Daoy (cell line): Measurements from ENCODE around the gene SCAF4. TPM values are rescaled to one million over a fixed set of nuclear protein-coding genes. Genes with fewer than 3 reads are reported as not detected.
"Not testable (repeated sequence)": the region's sequence is repeated elsewhere in the genome, so short reads cannot be mapped to it uniquely, and the experiment has no call there.

Experiments
- DNase-seq: peaks from one replicate; pipeline ENCODE4 v3.0.0-alpha.2; 2015; ENCODE audit warnings: low read depth
- total RNA-seq: library from RNA; depleted of rRNA; stranded (reverse); fragments of >200 nt; shearing (Covaris generic); gene quantifications from 2 replicates; pipeline ENCODE4 v1.2.3, GENCODE V29; 2014

Gene SCAF4
- total RNA-seq, 1 experiment from 2014 or later, result 5.8 TPM

DNA sequence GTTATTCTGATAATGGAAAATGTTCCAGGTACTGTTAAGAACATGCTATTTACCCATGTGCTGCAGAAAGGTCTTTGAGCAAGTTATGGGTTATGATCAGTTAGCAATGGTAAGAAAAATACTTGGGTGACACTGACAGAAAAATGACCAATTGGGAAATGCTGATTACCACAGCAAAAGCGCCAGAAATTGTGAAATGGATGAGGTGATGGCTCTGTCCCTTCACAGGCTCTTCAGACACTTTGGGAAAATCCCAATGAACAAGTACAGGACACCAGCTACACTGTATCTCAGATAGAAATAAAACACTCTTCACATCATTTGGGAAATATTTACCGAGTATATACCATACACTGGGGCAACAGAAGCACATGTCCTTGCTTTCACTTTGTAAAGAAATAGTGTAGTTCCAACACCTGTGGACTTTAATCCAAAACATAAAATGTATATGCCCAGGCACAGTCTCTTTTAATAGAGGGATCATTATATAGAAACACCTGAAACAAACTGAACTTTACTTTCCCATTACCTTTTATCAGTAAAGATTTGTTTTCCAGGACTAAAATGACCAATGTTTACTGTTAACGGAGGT is 58.5 kb downstream of the SCAF4 start:
- no peak for DNase-seq

DNA sequence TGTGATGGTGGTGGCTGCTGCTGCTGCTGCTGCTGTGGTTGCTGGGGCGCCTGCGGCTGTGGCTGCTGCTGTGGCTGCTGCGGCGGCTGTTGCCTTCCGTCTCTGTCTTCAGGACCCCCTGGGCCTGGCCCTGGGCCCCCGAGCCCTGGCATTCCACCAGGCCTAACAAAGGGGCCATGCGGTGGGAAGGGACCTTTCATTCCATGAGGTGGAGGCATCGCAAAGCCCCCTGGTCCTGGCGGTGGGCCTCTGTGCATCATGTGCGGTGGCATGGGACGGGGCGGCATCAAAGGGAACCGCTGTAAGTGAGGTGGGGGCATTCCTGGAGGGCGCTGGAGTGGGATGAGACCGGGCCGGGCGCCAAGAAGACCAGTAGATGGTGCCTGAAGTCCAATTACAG is 60.0 kb downstream of the SCAF4 start:
- no peak for DNase-seq

DNA sequence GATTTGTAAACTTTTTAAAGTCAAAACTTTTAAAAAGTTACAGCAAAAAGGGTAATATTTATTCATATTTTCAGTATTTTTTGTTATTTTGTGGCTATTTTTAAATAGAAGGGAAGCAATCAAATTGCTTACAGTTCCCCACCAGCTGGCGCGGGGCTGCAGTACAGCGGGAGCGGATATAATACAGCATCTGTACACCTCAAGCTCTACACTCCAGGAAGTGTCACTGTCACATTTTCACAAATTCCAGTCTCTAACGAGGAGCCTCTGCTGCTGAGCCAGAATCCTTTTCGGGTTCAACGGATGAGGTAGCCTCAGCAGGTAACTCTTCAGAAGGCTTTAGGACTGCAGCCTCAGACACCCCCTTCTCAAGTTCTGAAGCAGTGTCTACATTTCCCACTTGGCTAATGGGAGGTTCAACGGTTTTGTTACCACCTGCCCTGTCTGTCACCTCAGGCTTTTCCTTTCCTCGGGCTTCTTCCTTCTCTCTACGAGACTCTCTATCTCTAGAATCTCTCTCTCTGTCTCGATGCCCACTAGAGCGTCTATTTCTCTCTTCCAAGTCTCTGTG is 60.7 kb downstream of the SCAF4 start:
- no peak for DNase-seq

DNA sequence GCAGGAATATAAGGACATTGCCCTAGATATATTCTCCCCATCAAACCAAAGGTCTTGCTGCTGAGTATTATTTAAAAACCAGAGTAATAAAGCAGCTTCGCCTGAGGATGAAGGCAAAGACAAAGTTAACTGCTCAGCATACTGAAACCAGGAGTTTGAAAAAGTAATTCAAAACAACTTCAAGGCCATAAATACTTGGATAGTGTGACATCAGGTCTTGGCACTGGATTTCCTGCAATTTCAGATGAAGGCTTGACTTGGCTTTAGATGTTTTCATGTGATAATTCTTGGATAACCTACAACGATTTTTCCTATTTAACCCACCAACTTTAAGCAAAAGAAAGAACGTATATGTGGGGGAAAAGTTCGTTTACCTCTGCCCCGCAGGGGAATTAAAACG is 61.8 kb downstream of the SCAF4 start:
- DNase-seq, result no peak

DNA sequence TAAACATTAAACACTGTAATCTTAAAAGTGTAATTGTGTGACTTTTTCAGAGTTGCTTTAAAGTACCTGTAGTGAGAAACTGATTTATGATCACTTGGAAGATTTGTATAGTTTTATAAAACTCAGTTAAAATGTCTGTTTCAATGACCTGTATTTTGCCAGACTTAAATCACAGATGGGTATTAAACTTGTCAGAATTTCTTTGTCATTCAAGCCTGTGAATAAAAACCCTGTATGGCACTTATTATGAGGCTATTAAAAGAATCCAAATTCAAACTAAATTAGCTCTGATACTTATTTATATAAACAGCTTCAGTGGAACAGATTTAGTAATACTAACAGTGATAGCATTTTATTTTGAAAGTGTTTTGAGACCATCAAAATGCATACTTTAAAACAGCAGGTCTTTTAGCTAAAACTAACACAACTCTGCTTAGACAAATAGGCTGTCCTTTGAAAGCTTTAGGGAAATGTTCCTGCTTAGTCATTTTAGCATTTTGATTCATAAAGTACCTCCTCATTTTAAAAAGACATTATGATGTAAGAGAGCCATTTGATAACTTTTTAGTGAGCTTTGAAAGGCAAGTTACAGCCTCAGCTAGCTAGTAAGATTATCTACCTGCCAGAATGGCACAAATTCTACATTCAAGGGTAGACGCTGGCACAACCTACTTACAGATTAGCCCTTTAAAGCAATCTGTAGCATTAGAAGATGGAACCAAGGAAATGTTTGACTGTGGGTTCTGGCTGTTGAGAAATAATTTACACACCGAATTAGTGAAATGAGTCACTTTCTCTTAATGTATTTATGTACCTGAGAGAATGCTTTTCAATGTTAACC is 63.0 kb downstream of the SCAF4 start:
- DNase-seq, result no peak

DNA sequence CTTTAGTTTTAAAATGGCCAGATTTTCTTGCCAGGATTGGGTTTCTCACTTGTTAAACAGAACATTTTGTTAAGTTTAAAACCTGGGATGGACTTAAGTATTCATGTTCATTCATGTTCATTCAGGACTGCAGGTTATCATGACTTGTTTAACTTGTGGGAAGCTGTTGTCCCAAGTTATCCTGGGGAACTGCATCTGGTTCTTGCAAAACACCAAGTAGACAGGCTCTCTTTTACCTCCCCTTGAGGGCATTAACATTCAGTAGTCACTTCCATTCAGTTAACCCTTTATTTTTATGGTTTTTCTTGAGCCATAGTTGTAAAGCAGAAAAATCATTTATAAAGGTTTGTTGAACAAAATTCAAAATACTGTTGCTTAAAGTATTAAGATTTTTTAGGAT is 64.3 kb downstream of the SCAF4 start:
- DNase-seq, result no peak

DNA sequence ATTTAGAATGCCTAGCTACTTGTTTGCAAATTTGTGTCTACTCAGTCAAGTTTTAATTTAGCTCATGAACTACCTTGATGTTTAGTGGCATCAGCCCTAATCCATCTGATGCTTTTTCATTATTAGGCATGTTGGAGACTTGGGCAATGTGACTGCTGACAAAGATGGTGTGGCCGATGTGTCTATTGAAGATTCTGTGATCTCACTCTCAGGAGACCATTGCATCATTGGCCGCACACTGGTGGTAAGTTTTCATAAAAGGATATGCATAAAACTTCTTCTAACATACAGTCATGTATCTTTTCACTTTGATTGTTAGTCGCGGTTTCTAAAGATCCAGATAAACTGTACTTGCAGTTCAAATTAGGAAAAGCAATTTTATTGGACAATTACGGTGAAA is 64.8 kb downstream of the SCAF4 start:
- no peak for DNase-seq

DNA sequence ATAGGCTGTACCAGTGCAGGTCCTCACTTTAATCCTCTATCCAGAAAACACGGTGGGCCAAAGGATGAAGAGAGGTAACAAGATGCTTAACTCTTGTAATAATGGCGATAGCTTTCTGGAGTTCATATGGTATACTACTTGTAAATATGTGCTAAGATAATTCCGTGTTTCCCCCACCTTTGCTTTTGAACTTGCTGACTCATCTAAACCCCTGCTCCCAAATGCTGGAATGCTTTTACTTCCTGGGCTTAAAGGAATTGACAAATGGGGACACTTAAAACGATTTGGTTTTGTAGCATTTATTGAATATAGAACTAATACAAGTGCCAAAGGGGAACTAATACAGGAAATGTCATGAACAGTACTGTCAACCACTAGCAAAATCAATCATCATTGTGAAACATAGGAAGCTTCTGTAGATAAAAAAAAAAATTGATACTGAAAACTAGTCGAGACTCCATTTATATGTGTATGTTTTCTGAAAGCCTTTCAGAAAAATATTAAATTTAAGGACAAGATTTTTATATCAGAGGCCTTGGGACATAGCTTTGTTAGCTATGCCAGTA is 65.4 kb downstream of the SCAF4 start:
- DNase-seq, result no peak

DNA sequence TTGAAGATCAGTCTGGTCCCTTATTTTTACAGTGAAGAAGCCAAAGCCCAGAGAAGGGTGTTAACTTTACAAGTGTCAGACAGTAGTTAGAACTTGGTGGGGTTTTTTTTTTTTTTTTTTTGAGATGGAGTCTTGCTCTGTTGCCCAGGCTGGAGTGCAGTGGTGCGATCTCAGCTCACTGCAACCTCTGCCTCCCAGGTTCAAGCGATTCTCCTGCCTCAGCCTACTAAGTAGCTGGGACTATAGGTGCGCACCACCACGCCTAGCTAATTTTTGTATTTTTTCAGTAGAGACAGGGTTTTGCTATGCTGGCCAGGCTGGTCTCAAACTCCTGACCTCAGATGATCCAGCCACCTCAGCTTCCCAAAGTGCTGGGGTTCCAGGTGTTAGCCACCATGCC is 66.0 kb downstream of the SCAF4 start:
- not testable (repeated sequence) for DNase-seq

DNA sequence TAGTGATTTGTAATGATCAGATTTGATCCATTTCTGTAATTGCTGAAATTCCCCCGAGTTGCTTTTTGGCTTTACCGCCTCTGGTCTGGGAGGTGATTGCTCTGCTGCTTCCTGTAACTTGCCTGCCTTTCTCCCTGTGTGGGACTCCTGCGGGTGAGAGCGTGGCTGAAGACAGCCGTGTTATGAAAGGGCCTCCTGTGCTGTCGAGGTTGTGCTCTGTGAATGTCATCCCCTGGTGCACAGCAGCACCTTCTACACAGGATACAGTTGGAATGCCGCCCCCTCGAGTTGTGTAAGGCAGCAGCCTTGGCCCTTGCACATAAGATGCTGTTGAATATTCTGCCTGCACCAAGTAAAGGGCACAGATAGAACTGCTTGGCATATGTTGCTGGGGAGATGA is 66.5 kb downstream of the SCAF4 start:
- DNase-seq, result no peak

DNA sequence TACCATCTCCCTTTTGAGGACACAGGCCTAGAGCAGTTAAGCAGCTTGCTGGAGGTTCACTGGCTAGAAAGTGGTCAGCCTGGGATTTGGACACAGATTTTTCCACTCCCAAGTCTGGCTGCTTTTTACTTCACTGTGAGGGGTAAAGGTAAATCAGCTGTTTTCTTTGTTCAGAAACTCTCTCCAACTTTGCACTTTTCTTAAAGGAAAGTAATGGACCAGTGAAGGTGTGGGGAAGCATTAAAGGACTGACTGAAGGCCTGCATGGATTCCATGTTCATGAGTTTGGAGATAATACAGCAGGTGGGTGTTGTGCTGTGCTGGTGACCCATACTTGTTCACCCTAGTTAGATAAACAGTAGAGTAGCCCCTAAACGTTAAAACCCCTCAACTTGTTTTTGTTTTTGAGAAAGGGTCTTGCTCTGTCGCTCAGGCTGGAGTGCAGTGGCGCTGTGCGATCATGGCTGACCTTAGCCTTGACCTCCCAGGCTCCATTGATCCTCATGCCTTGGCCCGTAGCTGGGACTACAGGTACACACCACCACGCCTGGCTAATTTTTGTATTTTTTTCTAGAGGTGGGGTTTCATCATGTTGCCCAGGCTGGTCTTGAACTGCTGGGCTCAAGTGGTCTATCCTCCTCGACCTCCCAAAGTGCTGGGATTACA is 68.2 kb downstream of the SCAF4 start:
- no peak for DNase-seq

DNA sequence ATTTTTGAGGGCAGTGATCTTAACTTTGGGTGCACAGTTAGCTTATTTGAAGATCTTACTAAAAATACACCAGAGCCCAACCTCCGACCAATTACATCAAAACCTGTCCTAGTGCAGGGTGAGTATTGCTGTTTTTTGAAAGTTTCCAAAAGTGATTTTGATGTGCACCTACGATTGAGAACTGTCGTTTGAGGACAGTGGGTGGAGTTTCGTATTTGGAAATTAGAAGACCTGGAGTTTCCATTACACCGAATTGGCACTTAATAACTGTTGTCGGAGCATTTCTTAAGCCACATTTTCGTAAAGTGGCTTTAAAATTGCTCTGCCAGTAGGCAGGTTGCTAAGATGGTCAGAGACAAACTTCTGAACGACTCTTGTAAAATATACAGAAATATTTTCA is 71.3 kb downstream of the SCAF4 start:
- DNase-seq, result no peak

DNA sequence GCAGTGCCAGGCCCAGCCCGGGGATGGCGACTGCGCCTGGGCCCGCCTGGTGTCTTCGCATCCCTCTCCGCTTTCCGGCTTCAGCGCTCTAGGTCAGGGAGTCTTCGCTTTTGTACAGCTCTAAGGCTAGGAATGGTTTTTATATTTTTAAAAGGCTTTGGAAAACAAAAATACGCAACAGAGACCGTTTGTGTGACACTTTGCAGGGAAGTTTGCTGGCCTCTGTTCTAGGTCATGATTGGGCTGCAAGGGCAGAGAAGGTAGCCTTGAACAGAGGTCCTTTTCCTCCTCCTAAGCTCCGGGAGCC is 71.7 kb downstream of the SCAF4 start:
- peak; percentile 63 for DNase-seq

DNA sequence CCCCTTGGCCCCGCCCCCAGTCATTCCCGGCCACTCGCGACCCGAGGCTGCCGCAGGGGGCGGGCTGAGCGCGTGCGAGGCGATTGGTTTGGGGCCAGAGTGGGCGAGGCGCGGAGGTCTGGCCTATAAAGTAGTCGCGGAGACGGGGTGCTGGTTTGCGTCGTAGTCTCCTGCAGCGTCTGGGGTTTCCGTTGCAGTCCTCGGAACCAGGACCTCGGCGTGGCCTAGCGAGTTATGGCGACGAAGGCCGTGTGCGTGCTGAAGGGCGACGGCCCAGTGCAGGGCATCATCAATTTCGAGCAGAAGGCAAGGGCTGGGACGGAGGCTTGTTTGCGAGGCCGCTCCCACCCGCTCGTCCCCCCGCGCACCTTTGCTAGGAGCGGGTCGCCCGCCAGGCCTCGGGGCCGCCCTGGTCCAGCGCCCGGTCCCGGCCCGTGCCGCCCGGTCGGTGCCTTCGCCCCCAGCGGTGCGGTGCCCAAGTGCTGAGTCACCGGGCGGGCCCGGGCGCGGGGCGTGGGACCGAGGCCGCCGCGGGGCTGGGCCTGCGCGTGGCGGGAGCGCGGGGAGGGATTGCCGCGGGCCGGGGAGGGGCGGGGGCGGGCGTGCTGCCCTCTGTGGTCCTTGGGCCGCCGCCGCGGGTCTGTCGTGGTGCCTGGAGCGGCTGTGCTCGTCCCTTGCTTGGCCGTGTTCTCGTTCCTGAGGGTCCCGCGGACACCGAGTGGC is 72.2 kb downstream of the SCAF4 start, which contains the start of gene SOD1:
TSS of gene SOD1 (plus strand) at position 158 of the 723 bp plus-strand sequence. CDS start at position 235, 77 bp downstream.
- DNase-seq, result peak; percentile 98

DNA sequence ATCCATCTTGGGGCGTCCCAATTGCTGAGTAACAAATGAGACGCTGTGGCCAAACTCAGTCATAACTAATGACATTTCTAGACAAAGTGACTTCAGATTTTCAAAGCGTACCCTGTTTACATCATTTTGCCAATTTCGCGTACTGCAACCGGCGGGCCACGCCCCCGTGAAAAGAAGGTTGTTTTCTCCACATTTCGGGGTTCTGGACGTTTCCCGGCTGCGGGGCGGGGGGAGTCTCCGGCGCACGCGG is 72.7 kb downstream of the SCAF4 start:
- DNase-seq, result no peak

DNA sequence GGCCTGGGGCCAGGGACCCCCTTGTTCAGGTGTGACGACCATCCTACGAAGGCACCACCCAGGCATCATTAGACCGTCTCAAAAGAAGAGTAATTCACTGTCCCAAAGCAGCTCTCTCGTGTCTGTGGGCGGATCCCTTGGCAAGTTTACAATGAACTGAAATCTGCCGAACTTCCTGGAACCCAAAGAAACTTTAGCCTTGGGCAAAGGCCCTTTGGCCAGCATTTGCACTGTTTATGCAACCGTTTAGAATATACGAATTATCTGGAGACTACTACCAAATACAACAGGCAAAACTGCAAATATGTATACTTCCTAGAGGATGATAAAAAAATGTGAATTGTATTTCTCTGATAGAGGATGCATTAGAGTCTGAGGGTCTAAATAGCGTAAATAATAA is 73.9 kb downstream of the SCAF4 start:
- DNase-seq, result no peak

DNA sequence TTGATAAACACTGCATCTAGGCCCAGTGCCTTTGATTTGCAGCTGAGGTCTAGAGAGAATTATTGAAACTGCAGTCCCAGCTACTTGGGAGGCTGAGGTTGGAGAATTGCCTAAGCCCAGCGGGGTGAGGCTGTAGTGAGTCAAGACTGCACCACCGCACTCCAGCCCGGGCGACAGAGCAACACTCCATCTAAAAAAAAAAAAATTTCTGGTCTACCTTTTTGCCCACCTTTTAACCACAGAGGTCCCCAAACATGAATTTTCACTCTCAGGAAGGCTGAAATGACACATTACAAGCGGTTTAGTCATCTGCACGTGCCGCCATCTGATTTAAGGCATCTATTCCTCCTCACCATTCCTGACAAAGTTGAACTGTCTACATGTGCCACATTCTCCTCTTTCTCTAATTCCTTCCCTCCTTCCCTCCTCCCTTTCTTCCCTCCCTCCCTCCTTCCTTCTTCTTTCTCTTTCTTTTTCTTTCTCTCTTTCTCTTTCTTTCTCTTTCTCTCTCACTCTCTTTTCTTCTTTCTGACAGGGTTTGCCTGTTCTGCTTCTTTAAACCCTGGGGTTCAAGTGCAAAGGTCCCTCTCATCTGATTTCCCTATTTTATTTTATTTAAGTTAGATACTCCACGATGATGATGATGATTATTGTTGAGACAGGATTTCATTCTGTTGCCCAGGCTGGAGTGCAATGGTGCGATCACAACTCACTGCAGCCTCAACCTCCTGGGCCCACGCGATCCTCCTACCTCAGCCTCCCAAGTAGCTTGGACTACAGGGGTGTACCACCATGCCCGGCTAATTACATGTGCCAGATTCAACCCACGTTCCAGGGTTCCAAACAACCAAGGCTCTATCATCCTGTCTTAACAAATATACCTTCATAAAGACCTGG is 75.5 kb downstream of the SCAF4 start:
- DNase-seq, result peak; percentile 67

DNA sequence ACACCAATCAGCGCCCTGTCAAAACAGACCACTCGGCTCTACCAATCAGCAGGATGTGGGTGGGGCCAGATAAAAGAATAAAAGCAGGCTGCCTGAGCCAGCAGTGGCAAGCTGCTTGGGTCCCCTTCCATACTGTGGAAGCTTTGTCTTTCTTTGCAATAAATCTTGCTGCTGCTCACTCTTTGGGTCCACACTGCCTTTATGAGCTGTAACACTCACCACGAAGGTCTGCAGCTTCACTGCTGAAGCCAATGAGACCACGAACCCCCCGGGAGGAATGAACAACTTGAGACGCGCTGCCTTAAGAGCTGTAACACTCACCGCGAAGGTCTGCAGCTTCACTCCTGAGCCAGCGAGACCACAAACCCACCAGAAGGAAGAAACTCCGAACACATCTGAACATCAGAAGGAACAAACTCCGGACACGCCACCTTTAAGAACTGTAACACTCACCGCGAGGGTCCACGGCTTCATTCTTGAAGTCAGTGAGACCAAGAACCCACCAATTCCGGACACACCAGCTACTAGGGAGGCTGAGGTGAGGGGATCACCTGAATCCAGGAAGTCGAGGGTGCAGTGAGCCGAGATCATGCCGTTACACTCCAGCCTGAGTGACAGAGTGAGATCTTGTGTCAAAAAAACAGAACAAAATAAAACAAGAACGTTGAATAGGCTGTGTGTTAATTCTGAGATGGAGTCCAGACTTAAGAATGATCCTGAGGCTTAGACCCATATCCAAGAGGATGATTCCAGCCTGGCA is 76.9 kb downstream of the SCAF4 start:
- DNase-seq, result not testable (repeated sequence)

DNA sequence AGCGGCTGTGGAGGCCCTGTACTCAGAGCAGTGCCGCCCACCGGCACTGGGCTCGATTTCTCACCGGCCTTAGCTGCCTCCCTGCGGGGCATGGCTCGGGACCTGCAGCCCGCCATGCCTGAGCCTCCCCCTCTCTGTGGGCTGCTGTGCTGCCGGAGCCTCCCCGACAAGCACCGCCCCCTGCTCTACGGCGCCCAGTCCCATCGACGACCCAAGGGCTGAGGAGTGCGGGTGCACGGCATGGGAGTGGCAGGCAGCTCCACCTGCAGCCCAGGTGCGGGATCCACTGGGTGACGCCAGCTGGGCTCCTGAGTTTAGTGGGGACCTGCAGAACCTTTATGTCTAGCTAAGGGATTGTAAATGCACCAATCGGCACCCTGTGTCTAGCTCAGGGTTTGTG is 77.6 kb downstream of the SCAF4 start:
- DNase-seq, result no peak

DNA sequence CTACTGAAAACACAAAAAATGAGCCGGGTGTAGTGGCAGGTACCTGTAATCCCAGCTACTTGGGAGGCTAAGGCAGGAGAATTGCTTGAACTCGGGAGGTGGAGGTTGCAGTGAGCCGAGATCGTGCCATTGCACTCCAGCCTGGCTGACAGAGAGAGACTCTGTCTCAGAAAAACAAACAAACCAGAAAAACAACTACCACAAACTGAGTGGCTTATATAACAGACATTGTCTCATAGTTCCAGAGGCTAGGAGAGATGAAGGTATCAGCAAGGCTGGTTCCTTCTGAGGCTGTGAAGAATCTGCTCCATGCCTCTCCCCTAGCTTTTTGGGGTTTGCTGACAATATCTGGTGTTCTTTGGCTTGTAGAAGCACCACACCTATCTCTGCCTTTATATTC is 80.4 kb downstream of the SCAF4 start:
- DNase-seq, result not testable (repeated sequence)
